Measurements from ENCODE around the gene AGRN. TPM values are rescaled to one million over a fixed set of nuclear protein-coding genes. Genes with fewer than 3 reads are reported as not detected.
"Not testable (repeated sequence)": the region's sequence is repeated elsewhere in the genome, so short reads cannot be mapped to it uniquely, and the experiment has no call there.

Gene AGRN
- total RNA-seq, 1 donor from 2014 or later: 114 TPM

DNA sequence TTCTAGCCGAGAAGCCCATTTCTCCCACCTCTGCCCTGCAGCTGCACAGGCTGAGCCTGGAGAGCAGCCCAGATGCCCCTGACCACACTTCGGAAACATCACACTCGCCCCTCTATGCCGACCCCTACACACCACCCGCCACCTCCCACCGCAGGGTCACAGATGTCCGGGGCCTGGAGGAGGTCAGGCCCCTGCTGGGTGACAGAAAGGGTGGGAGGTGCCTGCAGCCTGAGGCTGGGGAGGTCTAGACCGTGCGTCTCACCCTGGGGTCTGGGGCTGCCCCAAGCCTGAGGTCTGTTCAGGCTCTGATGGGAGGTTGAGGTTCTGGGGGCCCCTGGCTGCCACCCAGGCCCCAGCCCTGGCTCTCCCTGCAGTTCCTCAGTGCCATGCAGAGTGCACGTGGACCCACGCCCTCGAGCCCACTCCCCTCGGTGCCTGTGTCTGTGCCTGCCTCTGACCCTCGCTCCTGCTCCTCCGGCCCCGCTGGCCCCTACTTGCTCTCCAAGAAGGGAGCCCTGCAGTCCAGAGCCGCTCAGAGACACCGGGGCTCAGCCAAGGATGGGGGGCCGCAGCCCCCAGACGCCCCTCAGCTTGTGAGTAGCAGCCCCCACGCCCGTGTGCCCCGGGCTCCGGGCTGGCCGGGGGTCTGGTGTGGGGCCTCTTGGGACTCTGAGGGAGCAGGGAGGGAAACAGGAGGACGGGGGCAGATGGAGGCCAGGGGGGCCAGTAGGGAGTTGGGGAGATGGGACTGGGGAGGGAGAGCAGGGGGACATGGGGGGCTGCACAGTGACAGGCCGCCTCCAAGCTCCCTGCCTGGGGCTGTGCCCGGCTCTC, 46.2 kb upstream of the AGRN start:
- Histone ChIP-seq H3K4me3 (no peak overlapping the region), H3K27ac (no peak overlapping the region), H3K27me3 (ENCODE audit: low read depth) (peaks cover 65% of the 10 kb centered on the region), H3K9me3 (no peaks in the 10 kb centered on the region), H3K4me1 (peaks cover 11% of the 10 kb centered on the region), H3K36me3 (no peaks in the 10 kb centered on the region)
- no peak for DNase-seq
- TF ChIP-seq, protein P1, sequence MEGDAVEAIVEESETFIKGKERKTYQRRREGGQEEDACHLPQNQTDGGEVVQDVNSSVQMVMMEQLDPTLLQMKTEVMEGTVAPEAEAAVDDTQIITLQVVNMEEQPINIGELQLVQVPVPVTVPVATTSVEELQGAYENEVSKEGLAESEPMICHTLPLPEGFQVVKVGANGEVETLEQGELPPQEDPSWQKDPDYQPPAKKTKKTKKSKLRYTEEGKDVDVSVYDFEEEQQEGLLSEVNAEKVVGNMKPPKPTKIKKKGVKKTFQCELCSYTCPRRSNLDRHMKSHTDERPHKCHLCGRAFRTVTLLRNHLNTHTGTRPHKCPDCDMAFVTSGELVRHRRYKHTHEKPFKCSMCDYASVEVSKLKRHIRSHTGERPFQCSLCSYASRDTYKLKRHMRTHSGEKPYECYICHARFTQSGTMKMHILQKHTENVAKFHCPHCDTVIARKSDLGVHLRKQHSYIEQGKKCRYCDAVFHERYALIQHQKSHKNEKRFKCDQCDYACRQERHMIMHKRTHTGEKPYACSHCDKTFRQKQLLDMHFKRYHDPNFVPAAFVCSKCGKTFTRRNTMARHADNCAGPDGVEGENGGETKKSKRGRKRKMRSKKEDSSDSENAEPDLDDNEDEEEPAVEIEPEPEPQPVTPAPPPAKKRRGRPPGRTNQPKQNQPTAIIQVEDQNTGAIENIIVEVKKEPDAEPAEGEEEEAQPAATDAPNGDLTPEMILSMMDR (IDR thresholded peaks at IDR 0.05): no peak
- intact Hi-C loops (cut with DNase I): no loop called here
- ATAC-seq: no peak

DNA sequence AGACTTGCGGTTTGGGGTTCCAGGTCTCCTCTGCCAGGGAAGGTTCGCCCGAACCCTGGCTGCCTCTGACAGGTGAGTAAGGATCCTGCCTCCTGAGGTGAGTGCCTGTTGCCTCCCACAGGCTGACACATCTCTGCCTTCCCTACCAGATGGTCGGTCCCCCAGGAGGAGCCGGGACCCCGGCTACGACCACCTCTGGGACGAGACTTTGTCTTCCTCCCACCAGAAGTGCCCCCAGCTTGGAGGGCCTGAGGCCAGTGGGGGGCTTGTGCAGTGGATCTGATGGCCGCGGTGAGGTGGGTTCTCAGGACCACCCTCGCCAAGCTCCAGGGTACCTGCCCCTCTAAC, 45.7 kb upstream of the AGRN start:
- H3K27ac ChIP-seq: no peak overlapping the region
- peaks cover 64% of the 10 kb centered on the region for H3K27me3 ChIP-seq (ENCODE audit: low read depth)
- H3K9me3 ChIP-seq: no peaks in the 10 kb centered on the region
- H3K4me1 ChIP-seq: peaks cover 11% of the 10 kb centered on the region
- intact Hi-C loops (cut with DNase I): no loop called here
- H3K36me3 ChIP-seq: no peaks in the 10 kb centered on the region
- ATAC-seq: no peak
- no peak overlapping the region for H3K4me3 ChIP-seq
- TF ChIP-seq, protein P1 (IDR thresholded peaks at IDR 0.05): no peak
- DNase-seq: no peak

DNA sequence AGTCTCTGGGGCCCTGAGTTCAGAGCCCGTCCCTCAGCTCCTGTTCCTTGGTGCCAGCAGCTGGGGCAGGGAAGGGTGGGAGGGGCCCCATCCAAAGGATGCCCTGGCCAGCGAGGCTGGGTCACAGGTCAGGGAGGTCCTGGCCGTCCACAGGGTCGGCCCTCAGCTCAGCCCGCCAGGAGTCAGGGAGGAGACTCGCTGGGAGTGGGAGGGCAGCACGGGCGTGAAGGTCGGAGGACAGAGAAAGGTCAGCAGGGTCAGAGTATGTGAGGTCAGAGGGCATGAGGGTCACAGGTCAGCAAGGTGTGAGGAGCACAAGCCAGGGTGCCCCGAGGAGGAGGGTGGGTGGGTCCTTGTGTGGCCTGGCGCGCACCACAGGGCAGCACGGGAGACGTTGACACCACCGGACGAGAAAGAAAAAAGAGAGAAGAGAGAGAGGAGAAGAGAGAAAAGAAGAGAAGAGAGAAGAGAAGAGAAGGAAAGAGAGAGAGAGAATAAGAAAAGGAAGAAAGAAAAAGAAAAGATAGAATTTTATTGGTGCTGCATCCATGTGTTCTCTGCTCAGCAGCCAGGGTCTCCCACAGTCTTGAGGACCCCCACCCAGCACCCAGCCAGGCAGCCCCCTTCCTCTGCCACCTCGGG, 45.1 kb upstream of the AGRN start:
- H3K9me3 ChIP-seq: no peaks in the 10 kb centered on the region
- no peak overlapping the region for H3K4me3 ChIP-seq
- peaks cover 11% of the 10 kb centered on the region for H3K4me1 ChIP-seq
- no peaks in the 10 kb centered on the region for H3K36me3 ChIP-seq
- TF ChIP-seq, protein P1 (IDR thresholded peaks at IDR 0.05): no peak
- DNase-seq: no peak
- ATAC-seq: no peak
- H3K27ac ChIP-seq: no peak overlapping the region
- intact Hi-C loops (cut with DNase I): no loop called here
- peaks cover 58% of the 10 kb centered on the region for H3K27me3 ChIP-seq (ENCODE audit: low read depth)

DNA sequence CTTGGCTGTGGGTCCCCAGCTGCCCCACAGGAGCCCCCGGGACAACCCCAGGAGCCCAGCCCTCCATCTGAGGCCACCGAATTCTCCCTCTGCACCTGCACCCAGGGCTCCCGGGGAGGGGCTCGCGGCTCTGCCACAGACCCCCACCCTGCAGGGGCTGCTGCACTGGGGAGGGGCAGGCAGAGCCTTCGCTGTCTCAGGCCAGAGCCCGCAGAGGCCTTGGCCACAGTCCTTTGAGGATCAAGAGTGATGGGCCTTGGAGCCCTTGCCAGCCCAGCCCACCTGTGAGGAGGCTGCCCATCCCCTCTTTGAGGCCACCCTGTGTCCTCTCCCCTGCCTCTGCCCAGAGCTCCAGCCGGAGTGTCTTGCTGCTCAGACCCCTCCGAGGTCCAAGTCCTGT, 44.6 kb upstream of the AGRN start:
- peaks cover 55% of the 10 kb centered on the region for H3K27me3 ChIP-seq (ENCODE audit: low read depth)
- DNase-seq (no peak), ATAC-seq (no peak)
- no peak overlapping the region for H3K4me3 ChIP-seq
- no peak overlapping the region for H3K27ac ChIP-seq
- intact Hi-C loops (cut with DNase I): no loop called here
- TF ChIP-seq, protein P1 (IDR thresholded peaks at IDR 0.05): no peak
- peaks cover 11% of the 10 kb centered on the region for H3K4me1 ChIP-seq
- no peaks in the 10 kb centered on the region for H3K9me3 ChIP-seq
- no peaks in the 10 kb centered on the region for H3K36me3 ChIP-seq

DNA sequence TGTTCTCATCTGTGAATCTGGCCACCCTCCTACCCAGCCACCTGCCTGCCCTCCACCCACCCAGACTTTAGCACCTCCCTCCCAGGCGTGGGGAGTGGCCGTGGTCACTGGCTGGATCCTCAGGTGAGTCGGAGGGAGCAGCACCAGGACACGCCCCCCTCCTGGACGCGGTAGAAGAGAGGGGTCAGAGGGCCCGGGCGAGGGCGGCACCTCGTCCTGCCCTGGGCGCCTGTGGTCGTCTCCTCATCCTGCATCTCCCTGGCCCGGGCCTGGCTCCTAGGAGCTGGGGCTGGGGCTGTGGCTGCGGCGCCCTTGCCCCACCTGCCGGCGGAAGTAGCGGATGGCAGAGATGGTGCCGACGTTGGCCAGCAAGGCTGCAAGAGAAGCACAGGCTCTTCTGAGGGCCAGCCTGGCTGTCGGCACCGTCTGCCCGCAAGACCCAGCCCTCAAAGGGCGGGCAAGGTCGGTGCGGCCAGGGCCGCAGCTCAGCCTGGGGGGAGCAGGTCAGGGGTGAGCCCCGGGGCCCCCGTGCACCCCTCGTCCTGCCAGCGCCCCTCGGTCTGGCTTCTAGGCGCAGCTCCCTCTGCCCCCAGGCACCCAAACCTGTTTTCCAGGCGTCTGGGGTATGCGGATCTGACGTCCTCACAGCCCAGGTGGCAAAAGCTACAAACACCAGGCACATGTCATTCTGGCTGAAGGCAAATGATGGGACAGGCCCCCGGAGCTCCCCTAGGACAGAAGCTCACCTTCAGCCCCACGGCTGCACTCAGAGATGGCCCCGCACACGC, 43.8 kb upstream of the AGRN start:
- peak; percentile 64 to 68 for ATAC-seq
- H3K4me1 ChIP-seq: peaks cover 11% of the 10 kb centered on the region
- H3K27me3 ChIP-seq (ENCODE audit: low read depth): peaks cover 47% of the 10 kb centered on the region
- DNase-seq: peak; percentile 79
- intact Hi-C loops (cut with DNase I): no loop called here
- H3K36me3 ChIP-seq: no peaks in the 10 kb centered on the region
- H3K9me3 ChIP-seq: no peaks in the 10 kb centered on the region
- no peak overlapping the region for H3K27ac ChIP-seq
- TF ChIP-seq, protein P1 (IDR thresholded peaks at IDR 0.05): peak; percentile 48
- peak overlapping the region; percentile 45 for H3K4me3 ChIP-seq

DNA sequence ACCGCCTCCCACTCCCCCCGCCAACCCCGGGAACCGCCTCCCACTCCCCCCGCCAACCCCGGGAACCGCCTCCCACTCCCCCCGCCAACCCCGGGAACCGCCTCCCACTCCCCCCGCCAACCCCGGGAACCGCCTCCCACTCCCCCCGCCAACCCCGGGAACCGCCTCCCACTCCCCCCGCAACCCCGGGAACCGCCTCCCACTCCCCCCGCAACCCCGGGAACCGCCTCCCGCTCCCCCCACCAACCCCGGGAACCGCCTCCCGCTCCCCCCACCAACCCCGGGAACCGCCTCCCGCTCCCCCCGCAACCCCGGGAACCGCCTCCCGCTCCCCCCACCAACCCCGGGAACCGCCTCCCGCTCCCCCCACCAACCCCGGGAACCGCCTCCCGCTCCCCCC, 43.1 kb upstream of the AGRN start:
- ATAC-seq; H3K27ac ChIP-seq; intact Hi-C loops (cut with DNase I); DNase-seq; H3K9me3 ChIP-seq; H3K36me3 ChIP-seq; H3K4me3 ChIP-seq: not testable (repeated sequence)
- Histone ChIP-seq H3K27me3 (ENCODE audit: low read depth) (peaks cover 44% of the 10 kb centered on the region), H3K4me1 (peaks cover 11% of the 10 kb centered on the region)
